GM18507 (cell line): ENCODE data around the gene TXN.
"Not testable (repeated sequence)": the region's sequence is repeated elsewhere in the genome, so short reads cannot be mapped to it uniquely, and the experiment has no call there.

Source experiments
- DNase-seq: peaks from one replicate; pipeline ENCODE4 v3.0.0; 2011; ENCODE audit warnings: low read depth; ENCODE audit not compliant: insufficient read length; ENCODE audit errors: extremely low spot score
- FAIRE-seq: peaks from 2 replicates; lab custom pipeline; 2011; peaks lifted over from hg19 to GRCh38; lab: Jason Lieb, UNC

Gene TXN

DNA sequence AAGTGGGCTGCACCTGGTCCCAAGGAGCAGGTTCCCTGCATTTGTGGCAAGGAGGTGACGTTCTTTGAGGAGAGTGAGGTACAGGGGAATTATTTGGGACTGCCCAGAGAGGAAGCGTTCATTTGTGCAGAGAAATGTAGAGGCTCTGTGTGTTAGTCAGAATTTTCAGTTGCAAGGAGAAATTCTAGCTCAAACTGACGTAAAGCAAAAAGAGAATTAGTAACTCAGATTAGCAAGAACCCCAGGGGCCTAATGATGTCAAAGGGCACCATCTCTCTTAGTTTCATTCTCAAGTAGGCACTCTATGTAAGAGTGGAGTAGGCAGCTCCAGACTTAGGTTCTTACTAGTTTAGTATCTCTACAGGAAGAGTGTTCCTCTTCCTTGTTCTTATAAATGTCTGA, 2.4 kb upstream of the TXN start:
- FAIRE-seq (no peak), DNase-seq (no peak)

DNA sequence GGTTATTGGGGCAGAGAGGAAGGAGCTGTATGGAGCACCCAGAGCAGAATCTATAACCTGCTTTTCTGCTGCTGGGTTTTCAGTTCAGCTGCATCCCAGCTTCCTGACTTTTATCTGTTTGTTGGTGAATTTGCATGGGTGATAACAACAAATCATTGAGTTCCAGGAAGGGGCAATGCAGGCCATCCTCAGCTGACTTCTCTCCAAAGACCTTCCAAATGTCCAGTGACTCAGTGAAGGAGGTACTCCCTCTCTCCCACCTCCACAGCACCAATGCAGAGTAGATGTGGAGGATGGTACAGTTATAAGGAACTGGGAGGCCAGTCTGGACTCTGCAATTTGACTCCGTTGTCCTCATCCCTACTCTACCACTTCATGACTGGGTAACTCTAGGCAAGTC, 1.6 kb upstream of the TXN start:
- no peak for DNase-seq
- FAIRE-seq = no peak

DNA sequence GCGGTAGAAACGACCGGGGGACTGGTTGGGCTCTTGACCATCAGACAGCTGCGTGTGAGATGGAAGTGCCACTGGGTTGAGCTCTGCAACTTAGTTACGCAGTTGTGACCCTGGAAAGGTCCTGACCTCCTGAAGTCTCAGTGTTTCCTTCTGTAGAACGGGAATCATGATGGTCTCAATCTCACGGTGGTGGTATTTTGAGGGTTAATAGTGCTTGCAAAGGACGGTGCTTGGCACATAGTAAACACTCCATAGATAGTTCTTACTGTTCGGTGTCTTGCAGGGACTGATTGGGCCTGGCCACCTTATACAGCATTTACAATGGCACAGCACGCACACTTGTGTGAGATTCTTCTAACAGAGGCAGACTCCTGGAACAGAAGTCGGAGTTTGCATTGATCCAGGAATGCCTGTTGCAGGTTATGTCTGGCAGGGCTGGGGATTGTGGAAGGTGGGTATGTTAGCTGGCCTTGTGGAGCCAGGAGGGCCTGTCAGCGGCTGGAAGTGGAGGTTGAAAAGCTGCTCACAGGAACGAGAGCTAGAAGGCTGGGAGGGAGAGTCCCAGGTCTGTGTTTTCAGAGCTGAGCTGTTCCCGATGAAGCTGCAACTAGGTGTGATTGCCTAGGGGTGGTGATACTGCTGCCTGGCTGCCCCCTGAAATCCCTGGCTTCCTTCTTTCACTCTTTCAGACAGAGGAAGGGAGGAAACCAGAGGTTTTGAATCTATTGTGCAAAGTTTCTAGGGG, 962 bp upstream of the TXN start:
- no peak for FAIRE-seq
- DNase-seq = no peak

DNA sequence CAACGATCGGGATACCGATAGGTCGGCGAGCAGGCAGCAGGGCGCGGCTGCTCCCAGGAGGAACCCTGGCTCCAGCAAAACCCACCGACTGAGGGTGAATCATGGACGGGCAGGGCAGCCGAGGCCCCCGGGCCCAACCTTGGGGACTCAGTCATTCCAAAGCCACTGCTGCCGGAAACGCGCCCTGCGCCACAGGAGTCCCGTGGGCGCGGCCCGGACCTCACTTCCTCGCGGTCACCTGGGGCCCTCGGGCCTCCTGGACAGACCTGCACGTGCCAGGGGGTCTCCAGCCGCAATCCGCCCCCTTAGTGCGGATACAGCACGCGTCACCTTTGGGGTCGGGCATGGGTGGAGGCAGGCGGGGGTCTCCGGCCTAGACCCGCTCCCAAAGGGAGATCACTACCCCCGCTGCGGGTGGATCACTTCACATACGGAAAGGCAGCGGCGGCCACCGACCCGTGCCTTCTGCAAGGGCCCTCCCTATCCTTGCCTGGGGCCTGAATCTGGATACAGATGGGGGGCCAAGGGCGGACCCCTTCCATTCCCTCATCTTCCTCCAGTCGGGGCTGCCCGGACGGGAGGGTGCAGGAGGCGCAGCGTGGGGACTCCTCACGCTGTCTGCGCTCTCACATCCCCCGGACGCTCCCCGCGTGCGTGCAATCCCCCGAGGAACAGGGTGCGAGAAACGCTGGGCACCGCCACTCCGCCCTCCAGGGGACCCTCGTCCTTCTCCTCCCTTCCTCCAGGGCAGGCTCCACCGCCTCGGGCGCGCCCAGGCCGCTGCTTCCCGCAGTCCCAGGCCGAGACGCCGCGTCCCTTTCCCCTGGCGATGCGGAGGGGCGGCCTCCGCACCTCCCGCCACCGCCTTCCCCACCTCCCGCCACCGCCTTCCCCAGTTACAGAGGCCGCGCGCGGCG, 586 bp downstream of the TXN start:
- DNase-seq = no peak
- no peak for FAIRE-seq

DNA sequence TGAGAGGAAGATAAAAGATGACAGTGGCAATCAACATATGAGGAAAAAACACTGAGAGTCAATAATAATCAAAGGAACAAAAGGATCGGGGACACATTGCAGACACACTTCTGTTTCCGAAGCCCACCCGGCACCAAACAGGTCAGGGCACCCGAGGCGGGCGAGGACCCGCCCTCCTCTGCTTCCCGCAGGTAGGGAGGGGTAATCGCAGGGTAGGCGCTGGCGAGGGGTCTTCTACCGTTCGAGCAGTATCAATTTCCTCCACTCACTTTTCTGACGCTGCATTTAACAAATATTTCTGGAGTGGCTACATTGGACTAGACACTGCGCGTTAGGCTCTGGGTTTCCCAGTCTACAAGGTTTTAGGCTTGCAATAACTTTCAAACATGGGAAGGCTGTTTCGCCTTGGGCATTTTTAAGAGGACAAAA, 1.3 kb downstream of the TXN start:
- FAIRE-seq (no peak), DNase-seq (no peak)

DNA sequence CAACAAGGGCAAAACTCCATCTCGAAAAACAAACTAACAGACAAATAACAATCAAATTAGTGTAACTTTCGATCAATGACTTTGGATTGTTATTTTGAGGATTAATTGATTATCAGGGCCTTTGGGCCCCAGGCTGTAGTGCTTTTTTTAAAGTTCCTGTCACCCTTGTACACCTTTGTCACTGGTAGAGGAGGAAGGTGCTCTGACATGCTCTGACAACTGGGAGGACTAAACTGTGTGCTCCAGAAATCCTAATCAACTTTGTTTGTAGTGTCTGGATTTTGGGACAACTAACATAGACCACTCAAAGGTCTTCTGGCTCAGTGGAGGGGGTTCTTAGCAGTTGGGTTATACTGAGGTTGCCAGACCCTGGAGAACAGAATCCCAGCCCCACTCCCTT, 1.8 kb downstream of the TXN start:
- DNase-seq = no peak
- FAIRE-seq = no peak

DNA sequence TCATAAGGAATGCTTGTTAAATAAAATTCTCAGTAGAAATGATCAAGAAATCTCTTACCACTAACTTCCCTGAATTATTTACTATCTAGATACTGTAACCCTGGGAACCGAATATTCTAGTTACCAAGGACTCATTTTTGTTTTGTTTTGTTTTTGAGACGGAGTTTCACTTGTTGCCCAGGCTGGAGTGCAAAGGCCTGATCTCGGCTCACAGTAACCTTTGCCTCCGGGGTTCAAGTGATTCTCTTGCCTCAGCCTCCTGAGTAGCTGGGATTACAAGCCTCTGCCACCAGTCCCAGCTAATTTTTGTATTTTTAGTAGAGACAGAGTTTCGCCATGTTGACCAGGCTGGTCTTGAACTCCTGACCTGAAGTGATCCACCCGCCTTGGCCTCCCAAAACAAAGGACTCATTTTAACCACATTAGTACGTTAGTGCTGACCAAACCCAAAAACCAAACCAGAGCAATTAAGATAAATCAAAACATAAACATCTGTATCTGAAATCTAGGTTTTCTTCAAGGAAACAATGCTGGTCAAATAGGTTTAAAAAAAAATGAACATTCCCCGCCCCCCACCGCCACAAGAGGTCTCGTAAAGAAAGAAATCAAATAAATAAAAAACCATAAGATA, 3.7 kb downstream of the TXN start:
- FAIRE-seq = no peak
- no peak for DNase-seq

DNA sequence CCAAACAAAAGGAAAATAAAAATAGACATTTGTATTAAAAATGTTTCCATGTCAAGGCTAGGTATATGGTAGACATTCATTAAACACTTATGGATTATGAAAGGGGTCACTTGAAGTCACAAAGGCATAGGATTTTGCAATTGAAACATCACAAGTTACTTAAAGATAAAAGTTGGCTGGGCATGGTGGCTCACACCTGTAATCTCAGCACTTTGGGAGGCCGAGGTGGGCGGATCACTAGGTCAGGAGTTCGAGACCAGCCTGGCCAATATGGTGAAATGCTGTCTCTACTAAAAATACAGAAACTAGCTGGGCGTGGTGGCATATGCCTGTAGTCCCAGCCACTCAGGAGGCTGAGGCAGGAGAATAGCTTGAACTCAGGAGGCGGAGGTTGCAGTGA, 4.5 kb downstream of the TXN start:
- not testable (repeated sequence) for DNase-seq, FAIRE-seq

DNA sequence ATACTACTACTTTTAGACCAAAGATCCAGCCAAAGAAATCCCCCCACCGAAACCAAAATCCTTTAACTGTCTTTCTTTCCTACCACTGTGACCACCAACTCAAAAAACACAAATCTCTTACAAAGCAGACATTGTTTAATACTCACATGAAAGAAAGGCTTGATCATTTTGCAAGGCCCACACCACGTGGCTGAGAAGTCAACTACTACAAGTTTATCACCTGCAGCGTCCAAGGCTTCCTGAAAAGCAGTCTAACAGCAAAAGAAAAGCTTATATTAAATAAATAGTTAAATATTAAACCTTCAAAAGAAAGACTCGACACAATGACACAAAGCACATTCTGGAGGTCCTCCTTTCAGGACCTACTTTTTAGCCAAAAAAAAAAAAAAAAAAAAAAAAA, 5.1 kb downstream of the TXN start:
- no peak for FAIRE-seq
- no peak for DNase-seq

DNA sequence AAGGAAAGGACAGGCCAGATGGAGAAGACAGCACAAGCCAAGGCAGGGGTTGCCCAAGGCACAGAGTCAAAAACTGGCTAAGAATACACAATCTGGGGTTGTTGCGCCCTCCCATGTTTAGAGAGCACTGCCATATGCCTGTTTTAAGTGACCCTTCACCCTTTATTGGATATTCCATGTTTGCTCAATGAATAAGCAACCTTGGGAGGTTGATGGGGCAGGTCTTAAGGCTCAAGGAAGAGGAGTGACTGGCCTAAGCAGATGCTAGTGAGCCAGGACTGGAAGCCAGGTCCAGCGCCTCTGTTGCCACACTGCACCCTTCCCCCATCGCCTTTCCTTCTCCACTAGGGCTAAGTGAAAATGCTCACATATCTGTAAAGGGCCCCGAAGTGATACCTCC, 6.7 kb downstream of the TXN start:
- no peak for FAIRE-seq

DNA sequence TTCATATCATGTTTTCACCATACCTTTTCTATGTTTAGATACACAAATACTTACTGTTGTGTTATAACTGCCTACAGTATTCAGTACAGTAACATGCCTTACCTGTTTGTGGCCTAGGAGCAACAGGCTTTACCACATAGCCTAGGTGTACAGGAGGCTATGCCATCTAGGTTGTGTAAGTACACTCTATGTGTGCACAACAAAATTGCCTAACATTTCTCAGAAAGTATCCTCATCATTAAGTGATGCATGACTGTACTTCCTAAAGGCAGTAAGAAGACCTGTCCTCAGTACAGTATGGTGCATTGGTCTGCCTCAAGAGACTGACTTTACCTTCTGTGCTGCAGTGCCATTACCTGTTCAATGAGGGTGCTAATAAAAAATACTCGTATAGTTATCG, 7.9 kb downstream of the TXN start:
- DNase-seq (no peak), FAIRE-seq (no peak)

More for the DNA sequence above, 6.7 kb downstream of the TXN start:
- DNase-seq = no peak

DNA sequence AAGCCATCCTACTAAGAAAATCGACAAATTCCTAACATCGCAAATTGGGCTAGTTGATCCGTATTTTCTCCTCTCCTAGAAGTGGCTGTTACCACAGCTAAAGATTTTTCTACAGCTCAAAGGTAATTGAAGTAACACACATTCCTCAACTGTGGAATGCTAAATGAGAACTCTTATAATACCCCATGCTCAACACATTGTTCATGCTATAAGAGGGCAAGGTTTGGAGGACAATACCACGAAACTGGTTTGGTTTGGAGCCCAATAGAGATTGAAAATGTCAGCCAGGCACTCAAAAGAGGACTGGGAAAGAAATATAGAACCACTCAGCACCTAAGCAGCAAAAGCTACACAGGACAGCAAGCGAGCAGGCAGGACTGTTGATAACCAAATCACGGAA, 10.1 kb downstream of the TXN start:
- no peak for FAIRE-seq
- no peak for DNase-seq

DNA sequence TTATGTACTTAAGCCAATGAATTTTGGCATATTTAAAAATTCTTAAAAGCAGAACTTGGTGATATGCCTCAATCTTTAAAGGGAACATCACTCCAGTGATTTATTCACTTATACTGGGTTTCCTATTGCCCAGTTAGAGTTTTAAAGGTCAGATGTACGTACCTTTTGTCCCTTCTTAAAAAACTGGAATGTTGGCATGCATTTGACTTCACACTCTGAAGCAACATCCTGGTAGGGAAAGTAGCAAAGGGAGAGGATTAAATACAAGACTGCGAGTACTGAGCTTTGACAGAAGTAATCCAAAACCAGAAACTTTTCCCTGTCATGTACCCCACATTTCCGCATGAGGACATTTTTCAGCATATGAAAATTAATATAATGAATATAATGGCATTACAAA, 11.7 kb downstream of the TXN start:
- no peak for FAIRE-seq
- no peak for DNase-seq

DNA sequence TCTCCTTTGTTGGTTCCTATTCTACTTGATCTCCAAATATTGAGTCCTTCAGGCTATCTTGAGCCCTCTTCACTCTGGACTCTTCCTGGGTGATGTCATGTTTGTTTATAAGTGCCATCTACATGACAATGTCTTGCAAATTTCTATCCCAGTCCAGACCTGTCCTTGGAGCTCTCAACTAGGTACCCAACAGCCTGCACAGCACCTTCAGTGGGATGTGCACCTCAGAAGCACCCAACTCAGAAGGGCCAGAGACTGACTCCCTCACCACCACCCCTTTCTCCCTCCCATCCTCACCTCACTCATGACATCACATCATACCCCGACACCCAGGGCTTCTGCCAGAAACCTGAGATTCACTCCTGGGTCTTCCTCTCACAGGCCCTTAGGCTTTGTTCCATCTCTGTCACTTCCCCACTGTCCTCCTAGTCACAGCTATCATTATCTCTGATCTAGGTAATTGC, 14.4 kb downstream of the TXN start:
- no peak for DNase-seq
- FAIRE-seq = no peak

DNA sequence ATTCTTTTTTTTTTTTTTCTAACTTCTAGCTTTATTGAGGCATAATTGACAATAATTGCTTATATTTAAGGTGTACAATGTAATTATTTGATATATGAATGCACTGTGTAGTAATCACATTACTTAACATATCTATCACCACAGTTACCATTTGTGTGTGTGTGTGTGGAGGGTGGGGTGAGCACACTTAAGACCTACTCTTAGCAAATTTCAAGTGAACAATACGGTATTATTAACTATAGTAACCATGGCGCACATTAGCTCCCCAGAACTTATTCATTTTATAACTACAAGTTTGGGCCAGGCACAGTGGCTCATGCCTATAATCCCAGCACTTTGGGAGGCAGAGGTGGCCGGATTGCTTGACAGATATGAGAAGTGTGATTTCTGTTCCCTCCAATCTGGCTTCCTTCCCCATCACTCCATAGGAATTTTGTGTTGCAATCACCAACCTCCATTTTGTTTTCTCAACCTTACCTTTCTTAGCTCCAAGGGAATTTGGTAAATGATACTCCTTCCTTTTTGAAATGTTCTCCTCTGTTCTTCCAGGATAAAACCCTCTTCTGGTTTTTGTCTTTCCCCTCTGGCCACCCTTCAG, 14.9 kb downstream of the TXN start:
- FAIRE-seq = no peak
- DNase-seq = no peak

DNA sequence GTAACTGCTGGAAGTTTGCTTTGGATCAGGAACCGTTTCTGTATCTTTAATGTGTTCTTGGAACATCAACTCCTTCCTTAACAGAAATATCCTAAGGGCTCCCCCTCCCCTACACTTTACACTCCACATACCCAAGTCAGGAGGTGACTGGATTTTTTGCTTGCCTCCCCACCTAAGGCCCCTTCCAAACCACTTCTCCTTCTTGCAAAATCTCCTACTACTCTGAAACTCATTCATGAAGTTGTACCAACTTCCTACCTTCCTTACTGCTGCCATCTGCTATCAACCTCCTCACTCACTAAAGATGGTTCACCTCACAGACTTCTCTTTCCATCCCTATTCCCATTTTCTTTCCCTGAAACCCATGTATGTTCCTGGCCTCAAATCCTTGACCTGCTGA, 16.1 kb downstream of the TXN start:
- no peak for FAIRE-seq
- no peak for DNase-seq

DNA sequence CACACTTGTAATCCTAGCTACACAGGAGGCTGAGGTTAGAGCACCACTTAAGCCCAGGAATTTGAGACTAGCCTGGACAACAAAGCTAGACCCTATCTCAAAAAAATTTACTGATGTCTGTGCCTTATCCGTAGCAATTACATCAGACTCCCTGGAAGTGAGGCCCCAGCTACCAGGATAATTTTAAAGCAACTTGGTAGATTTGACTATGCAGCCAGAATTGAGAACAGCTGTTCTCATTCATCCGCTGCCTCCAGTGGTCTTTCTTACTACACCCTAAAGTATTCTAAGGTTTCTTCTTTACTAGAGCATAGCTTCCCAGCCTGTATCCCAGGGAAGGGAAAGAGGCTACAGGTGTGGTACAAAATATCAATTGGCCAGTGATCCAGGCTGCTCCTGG, 28.0 kb downstream of the TXN start:
- FAIRE-seq (no peak), DNase-seq (no peak)

DNA sequence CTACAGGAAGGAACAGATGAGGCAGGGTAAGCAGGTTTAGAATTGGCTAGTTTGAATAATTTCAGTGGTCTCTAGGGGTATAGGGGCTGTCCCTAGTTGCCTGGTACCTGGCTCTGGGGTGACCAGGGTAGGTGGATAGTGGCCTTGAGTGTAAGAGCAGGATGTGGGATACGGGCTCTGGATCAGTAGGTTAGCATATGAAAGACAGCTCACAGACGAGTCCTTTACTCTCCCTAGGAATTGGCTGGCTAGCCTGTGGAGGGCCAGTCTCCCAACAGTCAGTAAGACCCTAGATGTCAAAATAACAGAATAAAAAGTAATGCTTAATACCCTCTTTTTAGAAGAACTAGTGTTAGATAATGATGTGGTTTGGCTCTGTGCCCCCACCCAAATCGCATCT, 31.7 kb downstream of the TXN start:
- DNase-seq (no peak), FAIRE-seq (no peak)

DNA sequence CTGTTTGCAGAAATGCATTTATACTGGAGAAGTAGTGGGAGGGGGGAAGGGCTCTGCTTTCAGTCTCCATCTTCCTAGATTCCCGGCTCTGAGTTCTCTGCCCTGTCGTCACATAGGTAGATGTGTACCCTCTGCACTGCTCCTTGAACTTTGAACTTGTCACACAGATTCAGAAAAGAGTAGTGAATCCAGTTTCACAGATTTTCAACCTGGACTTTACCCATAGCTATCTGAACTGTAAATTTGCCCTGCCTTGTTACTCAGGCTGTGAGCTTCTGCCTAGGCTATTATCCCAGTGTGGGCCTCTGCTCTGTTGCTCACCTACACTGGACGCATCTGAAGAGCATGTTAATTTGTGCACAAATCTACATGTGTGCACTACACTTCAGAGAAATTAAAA, 35.5 kb downstream of the TXN start:
- FAIRE-seq (no peak), DNase-seq (no peak)

DNA sequence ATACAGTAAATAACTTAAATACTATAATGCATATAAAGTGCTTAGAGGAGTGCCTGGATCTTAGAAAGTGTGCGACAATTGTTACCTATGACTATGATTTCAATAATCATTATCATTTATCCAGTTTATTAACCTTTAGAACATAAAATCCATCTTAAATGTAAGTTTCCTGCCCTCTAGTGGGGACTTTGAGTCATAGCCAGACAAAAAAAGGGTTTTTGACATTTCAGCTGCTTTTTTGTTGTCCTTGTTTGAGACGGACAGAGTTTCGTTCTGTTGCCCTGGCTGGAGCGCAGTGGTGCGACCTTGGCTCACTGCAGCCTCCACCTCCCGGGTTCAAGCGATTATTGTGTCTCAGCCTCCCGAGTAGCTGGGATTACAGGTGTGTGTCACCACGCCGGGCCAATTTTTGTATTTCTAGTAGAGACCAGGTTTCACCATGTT, 38.6 kb downstream of the TXN start:
- DNase-seq (peak; percentile 17), FAIRE-seq (peak; percentile 59)
